Posterior vena cava (tissue), 2 donors: ENCODE results near the gene MSLN. TPM values are rescaled to one million over a fixed set of nuclear protein-coding genes. Genes with fewer than 3 reads are reported as not detected.
"Not testable (repeated sequence)": the region's sequence is repeated elsewhere in the genome, so short reads cannot be mapped to it uniquely, and the experiment has no call there.

ENCODE experiments used
- DNase-seq: peaks from one replicate; pipeline ENCODE4 v3.0.0-alpha.2; 2020; ENCODE audit warnings: low spot score
- intact Hi-C, 2 donors: fragments of 100-400 bp; cut with DNase I; formaldehyde crosslinking; loops; one replicate each; pipeline versions ENCODE4 v1.14.1 to v1.14.2; 2022 to 2023
- total RNA-seq, 2 donors: library from RNA; stranded (reverse); fragmentation: NEBNext Ultra II Directional; extraction: Animal tissue kit (Norgen Biotek cat#: 25700); gene quantifications; one replicate each; pipeline ENCODE4 v1.2.1, GENCODE V29; 2021
- donor health status: DM: yes; HTN: yes; CAD: no.
- donor health status: DM: yes; HTN: yes; CAD: no.

MSLN gene
- total RNA-seq, 2 donors from 2014 or later = 0.29 to 0.37 TPM

DNA sequence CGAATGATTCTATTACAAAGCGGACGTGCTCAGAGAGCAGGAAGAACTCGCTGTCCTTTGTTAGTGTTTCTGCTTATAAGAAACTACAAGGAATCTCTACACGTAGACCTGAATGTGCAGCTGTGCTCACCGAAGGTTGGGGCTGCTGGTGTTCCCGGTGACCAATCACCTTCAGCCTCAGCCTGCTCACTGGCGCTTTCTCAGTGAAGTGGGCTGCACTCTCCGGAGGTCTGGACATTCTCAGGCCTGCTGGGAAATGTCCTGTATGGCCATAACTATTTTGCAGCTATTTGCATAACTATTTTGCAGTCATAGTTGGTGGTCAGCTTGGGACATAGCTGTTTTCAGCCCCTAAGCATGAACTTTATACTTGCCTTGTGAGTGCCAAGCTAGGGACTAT is 10.0 kb upstream of the MSLN start:
- no peak for DNase-seq
- intact Hi-C loops = no loop called here

DNA sequence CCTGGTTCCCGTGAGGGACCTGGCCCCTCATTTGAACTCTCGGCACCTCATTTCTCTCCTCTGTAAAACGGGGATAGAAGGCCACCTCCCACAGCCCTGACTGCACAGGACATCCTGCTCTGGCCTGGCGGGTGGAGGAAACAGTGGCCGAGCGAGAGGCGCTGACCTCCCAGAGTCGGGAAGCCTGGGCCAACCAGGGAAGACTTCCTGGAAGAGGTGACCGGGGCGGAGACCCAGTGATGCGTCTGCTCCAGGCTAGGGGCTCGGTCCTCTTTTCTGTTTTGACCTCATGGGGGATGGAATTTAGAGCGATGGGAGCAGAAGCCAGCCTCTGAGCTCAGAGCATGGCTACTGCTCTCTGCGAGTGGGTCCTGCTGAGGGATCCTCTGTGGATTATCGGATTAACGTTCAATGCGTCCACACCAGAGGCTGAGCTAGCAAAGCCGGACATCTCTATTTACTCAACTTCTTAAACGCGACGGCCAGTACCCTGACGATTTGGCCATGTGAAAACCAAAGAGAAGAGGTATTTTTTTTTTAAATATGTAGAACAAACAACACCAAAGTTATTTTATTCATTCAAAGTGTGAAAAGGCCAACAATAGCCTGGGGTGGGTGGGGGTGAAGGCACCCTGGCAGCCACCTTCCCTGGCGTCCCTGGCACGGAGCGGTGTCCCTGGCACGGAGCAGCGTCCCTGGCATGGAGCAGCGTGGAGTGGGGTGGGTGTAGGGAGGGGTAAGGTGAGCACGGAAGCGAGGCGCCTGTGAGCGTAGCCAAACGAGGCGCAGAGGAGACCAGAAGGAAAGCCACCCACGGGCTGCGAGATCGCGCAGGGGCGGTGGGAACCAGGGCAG is 9.2 kb upstream of the MSLN start:
- intact Hi-C loops = no loop called here
- no peak for DNase-seq

DNA sequence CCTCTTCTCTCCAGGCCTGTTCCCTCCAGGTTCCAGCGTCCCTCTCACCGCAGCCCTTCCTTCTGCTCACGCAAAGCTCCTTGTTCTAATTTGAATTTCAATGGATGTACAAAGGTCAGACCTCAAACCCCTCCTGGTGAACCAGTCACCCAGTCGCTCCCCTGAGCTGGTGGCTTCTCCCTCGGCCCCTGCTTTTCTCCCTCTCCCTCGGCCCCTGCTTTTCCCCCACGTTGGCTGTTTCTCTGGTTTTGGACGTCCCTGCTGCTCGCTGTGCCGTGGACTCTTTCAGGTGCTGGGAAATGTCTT is 8.6 kb upstream of the MSLN start:
- intact Hi-C loops = no loop called here
- no peak for DNase-seq

DNA sequence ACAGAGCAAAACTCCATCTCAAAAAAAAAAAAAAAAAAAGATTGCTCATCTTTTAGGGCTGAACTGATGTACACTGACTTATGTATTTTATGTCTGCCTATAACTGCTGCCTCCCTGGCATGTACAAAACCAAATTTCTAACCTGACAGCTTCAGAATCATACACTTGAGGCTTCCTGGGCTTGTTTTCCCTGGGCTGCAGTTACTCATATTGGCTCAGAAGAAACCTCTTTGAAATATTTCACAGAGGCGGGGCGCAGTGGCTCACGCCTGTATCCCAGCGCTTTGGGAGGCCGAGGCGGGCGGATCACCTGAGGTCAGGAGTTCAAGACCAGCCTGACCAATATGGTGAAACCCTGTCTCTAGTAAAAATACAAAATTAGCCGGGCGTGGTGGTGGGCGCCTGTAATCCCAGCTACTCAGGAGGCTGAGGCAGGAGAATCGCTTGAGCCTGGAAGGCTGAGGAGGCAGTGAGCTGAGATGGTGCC is 6.4 kb upstream of the MSLN start:
- not testable (repeated sequence) for DNase-seq

DNA sequence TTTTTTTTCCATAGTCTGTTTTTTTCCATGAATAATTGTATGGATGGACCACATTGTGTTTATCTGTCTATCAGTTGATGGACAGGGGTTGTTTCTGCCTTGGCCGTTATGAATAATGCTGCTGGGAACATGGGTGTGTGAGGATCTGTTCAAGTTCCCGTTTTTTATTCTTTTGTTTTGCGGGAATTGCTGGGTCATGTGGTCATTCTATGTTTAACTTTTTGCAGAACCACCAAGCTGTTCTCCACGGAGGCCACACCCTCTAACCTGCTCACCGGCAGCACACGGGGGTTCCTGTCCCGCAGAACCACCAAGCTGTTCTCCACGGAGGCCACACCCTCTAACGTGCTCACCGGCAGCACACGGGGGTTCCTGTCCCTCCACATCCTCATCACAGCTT is 5.9 kb upstream of the MSLN start:
- DNase-seq = no peak
- intact Hi-C loops = no loop called here

More for the DNA sequence above, 6.4 kb upstream of the MSLN start:
- intact Hi-C loops = not testable (repeated sequence)

DNA sequence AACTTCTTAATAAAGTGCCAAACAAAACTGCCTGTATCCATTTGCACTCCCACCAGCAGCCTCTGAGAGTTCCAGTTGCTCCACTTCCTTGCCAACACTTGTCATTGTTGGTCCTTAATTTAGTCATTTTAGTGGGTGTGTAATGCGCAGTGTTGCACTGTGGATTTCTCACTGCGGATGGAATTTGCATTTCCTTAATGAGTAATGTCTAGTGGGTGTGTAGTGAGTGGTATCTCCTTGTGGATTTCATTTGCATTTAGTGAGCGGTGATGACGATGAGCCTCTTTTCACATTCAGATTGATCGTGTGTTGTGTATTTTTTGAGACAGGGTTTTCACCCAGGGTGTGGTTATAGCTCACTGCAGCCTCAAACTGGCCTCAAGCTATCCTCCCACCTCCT is 4.1 kb upstream of the MSLN start:
- intact Hi-C loops = no loop called here
- no peak for DNase-seq

DNA sequence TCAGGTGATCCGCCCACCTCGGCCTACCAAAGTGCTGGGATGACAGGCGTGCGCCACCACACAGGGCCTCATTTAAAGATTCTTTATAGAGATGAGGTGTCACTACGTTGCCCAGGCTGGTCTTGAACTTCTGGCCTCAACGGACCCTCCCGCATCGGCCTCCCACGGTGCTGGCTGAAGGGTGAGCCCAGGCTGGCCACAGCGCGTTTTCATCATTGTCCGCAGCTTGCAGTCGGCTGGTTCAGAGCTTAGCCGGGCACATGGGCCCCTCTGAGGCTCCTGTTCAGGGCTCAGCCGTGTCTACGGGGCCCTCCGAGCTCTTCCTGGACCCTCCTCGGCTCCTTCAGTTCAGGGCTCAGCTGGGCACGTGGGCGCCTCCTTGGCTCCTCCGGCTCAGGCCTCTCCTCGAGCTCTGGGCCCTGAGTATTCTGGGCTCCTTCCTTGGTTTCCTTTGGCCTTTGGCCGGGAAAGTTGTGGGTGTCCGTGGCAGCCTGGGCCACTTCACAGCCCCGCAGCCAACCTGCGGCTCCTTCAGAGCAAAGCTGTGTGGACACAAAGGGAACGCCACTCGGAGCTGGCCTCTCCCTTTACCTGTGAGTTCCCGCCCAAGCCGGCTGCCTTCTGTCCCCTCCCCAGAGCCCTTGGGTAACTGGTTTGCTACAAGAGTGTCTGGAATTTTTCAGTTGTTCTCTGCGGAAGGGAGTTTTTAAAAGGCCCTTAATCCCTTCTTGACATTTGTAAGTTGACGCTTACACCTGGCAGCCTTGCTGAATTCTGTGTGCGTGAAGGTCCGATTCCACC is 1.2 kb upstream of the MSLN start:
- intact Hi-C loops = no loop called here

DNA sequence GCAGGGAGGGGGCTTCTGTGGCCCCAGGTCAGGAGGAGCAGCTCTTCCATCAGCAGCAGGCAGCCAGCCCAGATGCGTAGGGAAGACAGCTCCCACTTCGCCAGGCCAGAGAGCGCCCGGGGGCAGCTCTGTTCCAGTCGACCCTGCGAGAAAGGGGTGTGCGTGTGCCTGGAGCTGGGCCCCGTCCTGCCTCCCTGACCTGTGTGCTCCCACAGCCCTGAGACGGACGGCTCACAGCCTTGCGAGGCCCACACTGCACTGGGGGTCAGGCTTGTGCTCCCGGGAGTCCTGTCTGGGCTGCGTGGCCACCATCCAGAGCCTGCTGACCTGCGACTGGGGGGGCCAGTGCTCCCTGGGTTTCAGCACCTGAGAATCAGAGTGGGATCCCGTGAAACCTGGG is 469 bp upstream of the MSLN start:
- no peak for DNase-seq
- intact Hi-C loops = loop anchor here in 1 of 2 donors (5.0 kb wide), 1 partner anchor 1572 kb away; no protein-coding TSS in a partner anchor

More for the DNA sequence above, 1.2 kb upstream of the MSLN start:
- no peak for DNase-seq

DNA sequence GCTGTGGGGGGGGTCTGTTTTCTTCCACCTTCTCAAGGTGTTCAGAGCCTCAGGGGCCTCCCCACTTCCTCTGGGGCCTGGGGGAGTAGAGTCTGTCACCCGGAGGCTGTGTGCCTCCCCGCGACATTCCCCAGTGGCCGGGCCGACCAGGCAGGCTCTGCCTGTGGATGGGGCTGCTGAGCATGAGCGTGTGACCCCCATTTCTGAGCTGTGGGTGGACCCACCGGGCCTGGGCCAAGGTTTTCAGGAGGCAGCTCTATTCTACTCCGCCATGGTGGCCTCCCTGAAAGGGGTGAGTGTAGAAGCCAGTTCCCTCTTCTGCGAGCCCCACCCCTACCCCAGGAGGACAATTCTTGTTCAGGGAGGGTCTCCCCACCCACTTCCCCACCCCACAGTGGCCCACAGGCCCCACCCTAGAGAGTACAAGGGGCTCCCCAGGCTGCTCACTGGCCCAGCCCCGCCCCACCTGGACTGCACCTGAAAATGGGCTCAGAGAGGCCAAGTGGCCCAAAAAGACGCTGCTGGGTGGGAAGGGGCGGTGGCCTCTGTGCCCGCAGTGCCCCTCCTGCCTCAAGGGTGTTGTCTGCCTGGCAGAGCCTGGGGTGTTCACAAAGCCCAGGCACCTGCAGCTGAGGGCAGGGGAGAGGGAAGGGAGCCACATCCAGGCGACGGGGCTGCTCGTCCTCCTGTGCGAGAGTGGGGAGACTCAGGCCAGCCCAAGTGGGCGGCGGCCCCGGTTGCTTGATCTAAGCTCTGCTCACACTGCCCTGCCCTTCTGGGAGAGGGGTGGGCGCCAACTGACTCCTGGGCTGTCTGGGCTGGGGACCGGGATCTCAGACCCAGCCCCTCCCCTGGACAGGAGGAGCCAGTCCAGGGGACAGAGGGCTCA is 1.3 kb downstream of the MSLN start:
- no peak for DNase-seq
- intact Hi-C loops = loop anchor here in 1 of 2 donors (5.0 kb wide), 1 partner anchor 1570 kb away; no protein-coding TSS in a partner anchor

DNA sequence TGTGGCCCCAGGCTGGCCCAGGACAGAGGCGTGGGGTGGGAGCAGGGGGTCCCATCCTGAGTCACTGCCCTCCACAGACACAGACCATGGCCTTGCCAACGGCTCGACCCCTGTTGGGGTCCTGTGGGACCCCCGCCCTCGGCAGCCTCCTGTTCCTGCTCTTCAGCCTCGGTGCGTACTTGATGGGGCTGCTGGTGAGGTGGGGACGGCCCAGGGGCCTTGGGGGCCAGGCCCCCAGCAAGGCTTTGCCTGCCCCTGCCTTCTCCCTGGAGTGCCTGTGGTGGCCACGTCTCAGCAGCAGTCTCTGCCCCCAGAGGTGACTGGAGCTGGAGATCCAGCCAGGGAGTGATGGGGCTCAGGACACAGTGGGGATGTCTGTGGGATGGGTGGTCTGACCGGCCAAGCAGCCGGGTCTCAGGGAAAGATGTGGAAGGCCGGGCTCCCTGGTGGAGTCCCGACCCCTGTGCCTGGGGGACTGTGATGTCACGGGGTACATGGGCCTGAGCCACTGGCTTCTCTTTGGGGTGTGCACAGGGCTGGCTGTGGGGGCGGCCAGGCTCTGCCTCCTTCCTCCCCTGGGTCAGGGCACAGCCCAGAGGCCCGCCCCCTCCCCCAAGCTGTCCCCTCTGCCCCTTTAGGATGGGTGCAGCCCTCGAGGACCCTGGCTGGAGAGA is 2.2 kb downstream of the MSLN start:
- DNase-seq = no peak
- intact Hi-C loops = loop anchor here in 1 of 2 donors (5.0 kb wide), 1 partner anchor 1570 kb away; no protein-coding TSS in a partner anchor

DNA sequence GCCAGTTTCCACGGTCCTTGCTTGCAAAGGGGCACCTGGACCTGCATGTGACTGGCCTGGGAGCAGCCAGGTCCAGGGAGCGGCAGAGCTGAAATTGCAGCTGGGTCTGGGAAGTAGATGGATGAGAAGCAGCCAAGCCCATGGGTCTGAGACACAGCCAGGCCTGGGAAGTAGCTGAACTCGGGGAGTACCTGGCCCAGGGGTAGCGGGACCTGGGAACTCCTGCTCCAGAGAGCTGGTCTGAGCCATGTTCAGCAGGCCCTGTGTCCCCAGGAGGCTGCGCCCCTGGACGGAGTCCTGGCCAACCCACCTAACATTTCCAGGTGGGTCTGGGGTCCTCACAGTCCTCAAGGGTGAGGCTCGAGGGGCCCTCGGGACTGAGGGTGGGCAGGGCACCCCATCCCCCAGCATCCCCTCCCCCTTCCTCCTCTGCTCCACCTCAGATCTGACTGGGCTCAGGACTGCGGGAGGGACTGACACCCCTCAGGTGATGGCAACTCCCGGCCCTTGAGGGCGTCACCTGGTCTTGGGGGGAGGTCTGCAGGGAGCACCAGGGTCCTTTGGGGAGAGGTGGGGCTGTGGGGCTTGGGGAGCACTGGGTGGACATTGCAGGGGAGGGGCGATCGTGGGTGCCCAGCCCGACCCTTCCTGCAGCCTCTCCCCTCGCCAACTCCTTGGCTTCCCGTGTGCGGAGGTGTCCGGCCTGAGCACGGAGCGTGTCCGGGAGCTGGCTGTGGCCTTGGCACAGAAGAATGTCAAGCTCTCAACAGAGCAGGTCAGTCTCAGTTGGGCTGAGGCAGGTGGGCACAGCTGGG is 3.0 kb downstream of the MSLN start:
- intact Hi-C loops = loop anchor here in 1 of 2 donors (1.0 to 5.0 kb wide), 2 partner anchors 456 to 1569 kb away; no protein-coding TSS in a partner anchor
- DNase-seq = no peak

DNA sequence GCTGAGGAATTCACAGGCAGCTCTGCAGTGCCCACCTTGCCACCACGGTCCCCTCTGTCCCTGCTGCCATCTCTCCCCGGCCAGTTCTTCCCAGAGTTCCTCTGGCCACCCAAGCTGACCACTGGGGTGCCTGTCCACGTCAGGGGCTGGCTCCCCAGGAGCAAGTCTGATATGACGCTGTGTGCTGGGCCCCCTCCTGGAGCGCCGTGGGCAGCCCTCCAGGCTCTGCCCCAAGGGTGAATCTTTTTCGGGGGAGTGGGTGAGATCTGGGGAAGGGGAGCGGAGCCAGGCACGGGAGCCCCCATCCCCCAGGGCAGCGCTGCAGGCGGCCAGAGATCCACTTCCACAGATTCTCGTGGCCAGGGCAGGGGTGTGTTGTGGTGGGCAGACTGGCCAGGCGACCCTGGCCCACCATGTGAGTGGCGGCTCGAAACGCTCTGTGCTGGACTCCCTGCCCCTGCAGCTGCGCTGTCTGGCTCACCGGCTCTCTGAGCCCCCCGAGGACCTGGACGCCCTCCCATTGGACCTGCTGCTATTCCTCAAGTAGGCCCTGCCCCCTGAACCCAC is 3.7 kb downstream of the MSLN start:
- intact Hi-C loops = loop anchor here in 1 of 2 donors (1.0 to 5.0 kb wide), 2 partner anchors 455 to 1568 kb away; no protein-coding TSS in a partner anchor
- DNase-seq = no peak

DNA sequence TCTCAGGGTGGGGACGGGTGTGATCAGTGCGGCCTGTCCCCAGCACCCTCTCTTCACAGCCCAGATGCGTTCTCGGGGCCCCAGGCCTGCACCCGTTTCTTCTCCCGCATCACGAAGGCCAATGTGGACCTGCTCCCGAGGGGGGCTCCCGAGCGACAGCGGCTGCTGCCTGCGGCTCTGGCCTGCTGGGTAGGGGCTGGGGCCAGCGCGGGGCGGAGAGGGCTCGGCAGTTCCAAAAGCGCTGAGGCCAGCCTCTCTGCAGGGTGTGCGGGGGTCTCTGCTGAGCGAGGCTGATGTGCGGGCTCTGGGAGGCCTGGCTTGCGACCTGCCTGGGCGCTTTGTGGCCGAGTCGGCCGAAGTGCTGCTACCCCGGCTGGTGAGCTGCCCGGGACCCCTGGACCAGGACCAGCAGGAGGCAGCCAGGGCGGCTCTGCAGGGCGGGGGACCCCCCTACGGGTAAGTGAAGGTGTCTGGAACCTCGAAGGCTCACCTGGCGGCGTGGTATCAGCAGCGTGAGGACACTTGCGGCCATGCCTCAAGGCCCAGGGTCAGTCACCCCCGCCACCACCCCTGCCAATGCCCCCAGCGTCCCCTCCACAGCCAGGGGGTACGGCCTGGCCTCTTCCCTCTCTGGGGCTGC is 4.4 kb downstream of the MSLN start:
- DNase-seq = no peak
- intact Hi-C loops = loop anchor here in 1 of 2 donors (1.0 to 5.0 kb wide), 2 partner anchors 454 to 1567 kb away; no protein-coding TSS in a partner anchor

DNA sequence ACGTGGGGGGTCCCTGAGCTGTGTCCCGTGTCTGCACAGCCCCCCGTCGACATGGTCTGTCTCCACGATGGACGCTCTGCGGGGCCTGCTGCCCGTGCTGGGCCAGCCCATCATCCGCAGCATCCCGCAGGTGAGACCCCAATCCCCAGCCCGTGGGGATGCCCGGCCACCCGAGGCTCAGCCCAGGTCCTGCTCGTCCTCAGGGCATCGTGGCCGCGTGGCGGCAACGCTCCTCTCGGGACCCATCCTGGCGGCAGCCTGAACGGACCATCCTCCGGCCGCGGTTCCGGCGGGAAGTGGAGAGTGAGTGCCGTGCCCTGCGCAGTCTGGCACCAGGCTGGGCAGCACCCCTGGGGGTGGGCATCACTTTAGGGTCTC is 4.9 kb downstream of the MSLN start:
- intact Hi-C loops = no loop called here
- DNase-seq = no peak

DNA sequence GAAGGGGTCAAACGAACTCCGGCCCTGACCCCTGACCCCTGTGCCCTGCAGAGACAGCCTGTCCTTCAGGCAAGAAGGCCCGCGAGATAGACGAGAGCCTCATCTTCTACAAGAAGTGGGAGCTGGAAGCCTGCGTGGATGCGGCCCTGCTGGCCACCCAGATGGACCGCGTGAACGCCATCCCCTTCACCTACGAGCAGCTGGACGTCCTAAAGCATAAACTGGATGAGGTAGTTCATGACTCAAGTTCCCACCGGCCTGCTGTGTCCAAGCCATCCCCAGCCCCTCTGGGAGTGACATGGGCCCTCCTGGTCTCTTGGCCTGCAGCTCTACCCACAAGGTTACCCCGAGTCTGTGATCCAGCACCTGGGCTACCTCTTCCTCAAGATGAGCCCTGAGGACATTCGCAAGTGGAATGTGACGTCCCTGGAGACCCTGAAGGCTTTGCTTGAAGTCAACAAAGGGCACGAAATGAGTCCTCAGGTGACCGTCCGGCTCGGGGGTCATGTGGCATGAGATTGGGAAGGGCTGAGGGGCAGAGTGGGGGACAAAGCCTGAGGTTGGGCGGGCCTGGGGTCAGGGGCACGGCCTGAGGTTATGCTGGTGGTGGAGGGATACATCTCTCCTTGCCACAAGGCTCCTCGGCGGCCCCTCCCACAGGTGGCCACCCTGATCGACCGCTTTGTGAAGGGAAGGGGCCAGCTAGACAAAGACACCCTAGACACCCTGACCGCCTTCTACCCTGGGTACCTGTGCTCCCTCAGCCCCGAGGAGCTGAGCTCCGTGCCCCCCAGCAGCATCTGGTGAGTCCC is 5.7 kb downstream of the MSLN start:
- no peak for DNase-seq
- intact Hi-C loops = no loop called here
